ENCODE measurements around the gene PCDH9. TPM values are rescaled to one million over a fixed set of nuclear protein-coding genes. Genes with fewer than 3 reads are reported as not detected.

The PCDH9 gene
- polyA plus RNA-seq, 3 donors: 0.03 TPM; not detected in 1

GRCh38 chr13:67033170-67033569 is 197.0 kb downstream of the PCDH9 start:
- no peak overlapping the region for H2AFZ ChIP-seq (ENCODE audit: insufficient read depth, low read depth, low read length, poor library complexity, severe bottlenecking)

GRCh38 chr13:67023130-67023876 is 206.8 kb downstream of the PCDH9 start:
- no peak overlapping the region for H3K27ac ChIP-seq (ENCODE audit: low read depth in 1 of 2, low read length in 2 of 2)
- no peaks in the 10 kb centered on the region for H3K9me3 ChIP-seq (replicated peaks in 1 of 2; ENCODE audit: control insufficient read depth in 1 of 2, insufficient read depth in 1 of 2, low read length in 2 of 2)
- H2AFZ ChIP-seq (ENCODE audit: insufficient read depth, low read depth, low read length, poor library complexity, severe bottlenecking): no peak overlapping the region
- peaks cover 0 to 2% (median 2%) of the 10 kb centered on the region in 3 donors for H3K27me3 Mint-ChIP-seq (ENCODE audit: low read depth in 3 of 3)
- no peak overlapping the region for H3K4me3 Mint-ChIP-seq
- H3K36me3 Mint-ChIP-seq: no peaks in the 10 kb centered on the region
- peaks cover 0 to 5% (median 1%) of the 10 kb centered on the region in 7 donors for H3K9me3 Mint-ChIP-seq
- no peak for TF ChIP-seq CTCF (IDR thresholded peaks at IDR 0.05)
- H3K4me1 ChIP-seq (ENCODE audit: control insufficient read depth in 1 of 2, insufficient read depth in 2 of 2, low read length in 2 of 2): no peaks in the 10 kb centered on the region
- WGBS (ENCODE audit: insufficient coverage): no CpG with 5 or more reads among the region's 4 CpGs
- no peaks in the 10 kb centered on the region for H3K4me1 Mint-ChIP-seq
- intact Hi-C loops (cut with micrococcal nuclease): no loop called here
- no peak overlapping the region for H3K9ac ChIP-seq (ENCODE audit: insufficient read depth, low read length, poor library complexity, severe bottlenecking)
- DNase-seq: no peak
- no peaks in the 10 kb centered on the region for H3K36me3 ChIP-seq (replicated peaks in 1 of 2; ENCODE audit: control insufficient read depth in 1 of 2, insufficient read depth in 2 of 2, low read length in 2 of 2)
- H4K20me1 ChIP-seq (ENCODE audit: insufficient read depth, low read length): no peaks in the 10 kb centered on the region
- H3K79me2 ChIP-seq (ENCODE audit: insufficient read depth, low read length): no peaks in the 10 kb centered on the region
- no peaks in the 10 kb centered on the region for H3K27me3 ChIP-seq (ENCODE audit: control insufficient read depth in 2 of 2, insufficient read depth in 2 of 2, low read length in 2 of 2)
- H3K4me2 ChIP-seq (replicated peaks; ENCODE audit: extremely low read depth, low read length, poor library complexity, severe bottlenecking): no peak overlapping the region
- no peak overlapping the region for H3K4me3 ChIP-seq (replicated peaks in 1 of 3; ENCODE audit: low read depth in 2 of 3, low read length in 3 of 3)
- no peak overlapping the region for H3K27ac Mint-ChIP-seq

More at GRCh38 chr13:67033170-67033569, 197.0 kb downstream of the PCDH9 start:
- no peak overlapping the region for H3K4me2 ChIP-seq (replicated peaks; ENCODE audit: extremely low read depth, low read length, poor library complexity, severe bottlenecking)
- no peak overlapping the region for H3K4me3 Mint-ChIP-seq
- no peaks in the 10 kb centered on the region for H3K27me3 Mint-ChIP-seq (ENCODE audit: low read depth in 3 of 3)
- H3K27ac Mint-ChIP-seq: no peak overlapping the region
- WGBS (ENCODE audit: insufficient coverage): no CpG with 5 or more reads among the region's 1 CpG
- H3K27me3 ChIP-seq (ENCODE audit: control insufficient read depth in 2 of 2, insufficient read depth in 2 of 2, low read length in 2 of 2): no peaks in the 10 kb centered on the region
- DNase-seq: no peak
- no peaks in the 10 kb centered on the region for H3K36me3 ChIP-seq (replicated peaks in 1 of 2; ENCODE audit: control insufficient read depth in 1 of 2, insufficient read depth in 2 of 2, low read length in 2 of 2)
- H3K79me2 ChIP-seq (ENCODE audit: insufficient read depth, low read length): no peaks in the 10 kb centered on the region
- TF ChIP-seq CTCF (IDR thresholded peaks at IDR 0.05): no peak
- no peaks in the 10 kb centered on the region for H3K4me1 ChIP-seq (ENCODE audit: control insufficient read depth in 1 of 2, insufficient read depth in 2 of 2, low read length in 2 of 2)
- no peaks in the 10 kb centered on the region for H4K20me1 ChIP-seq (ENCODE audit: insufficient read depth, low read length)
- H3K9me3 ChIP-seq (replicated peaks in 1 of 2; ENCODE audit: control insufficient read depth in 1 of 2, insufficient read depth in 1 of 2, low read length in 2 of 2): no peaks in the 10 kb centered on the region
- no peak overlapping the region for H3K27ac ChIP-seq (ENCODE audit: low read depth in 1 of 2, low read length in 2 of 2)
- H3K9ac ChIP-seq (ENCODE audit: insufficient read depth, low read length, poor library complexity, severe bottlenecking): no peak overlapping the region
- no peaks in the 10 kb centered on the region for H3K36me3 Mint-ChIP-seq
- H3K4me1 Mint-ChIP-seq: no peaks in the 10 kb centered on the region
- H3K9me3 Mint-ChIP-seq: peaks cover 0 to 2% (median 0%) of the 10 kb centered on the region in 7 donors
- H3K4me3 ChIP-seq (replicated peaks in 1 of 3; ENCODE audit: low read depth in 2 of 3, low read length in 3 of 3): no peak overlapping the region
- intact Hi-C loops (cut with micrococcal nuclease): no loop called here
